ENCODE results near the gene KPNA1. TPM values are rescaled to one million over a fixed set of nuclear protein-coding genes. Genes with fewer than 3 reads are reported as not detected.

The KPNA1 gene
- total RNA-seq, 1 experiment from 2014 or later: 118 TPM

- ChIA-PET CTCF (no interaction called here), POLR2A (interaction anchor here (0.6 to 0.7 kb wide), 2 partner anchors 17 to 314 kb away, joined by 3 to 4 read pairs; no protein-coding TSS in a partner anchor)
- TF ChIP-seq TCF7L2 (IDR thresholded peaks at IDR 0.05; ENCODE audit: low read depth, low read length): peak; percentile 52; the same call in 1 of the 2 replicates
- no peak for TF ChIP-seq CTCF (IDR thresholded peaks at IDR 0.05)
- peak; percentile 96 for TF ChIP-seq POLR2AphosphoS5 (IDR thresholded peaks at IDR 0.05; ENCODE audit: low read depth, low read length)
- peak; percentile 85; the same call in 1 of the 2 replicates for TF ChIP-seq SIN3A (IDR thresholded peaks at IDR 0.05; ENCODE audit: borderline replicate concordance, insufficient read depth, low read depth, low read length)
- no peak for TF ChIP-seq REST (IDR thresholded peaks at IDR 0.05; ENCODE audit: insufficient read depth in 1 of 2, low read depth in 2 of 2, low read length in 1 of 2)
- in situ Hi-C loops (cut with HindIII; ENCODE audit: low pct_unique_long_range_greater_than_20kb, low sequenced_read_pairs) (no loop called here), intact Hi-C loops (cut with micrococcal nuclease; ENCODE audit: unreplicated experiment) (loop anchor here (10.0 kb wide), 1 partner anchor 548 kb away; the partner anchor contains the start of genes EAF2 and IQCB1)
- BruUV-seq (replicated peaks): no TSS peak
- H3K9me3 ChIP-seq (ENCODE audit: control insufficient read depth, insufficient read depth, low read depth, low read length): no peaks in the 10 kb centered on the region
- DNase-seq (ENCODE audit: low read depth, low spot score) (peak; percentile 74), ATAC-seq (peak; percentile 79)
- peaks cover 5% of the 10 kb centered on the region; the same call in 1 of the 2 replicates for H3K4me1 ChIP-seq (ENCODE audit: control insufficient read depth, insufficient read depth, low read length)
- peak within 1 kb of the TSS; percentile 94 for H3K27ac ChIP-seq (ENCODE audit: low read length)
- H3K36me3 ChIP-seq (ENCODE audit: control insufficient read depth, insufficient read depth, low read length): peaks cover 3% of the 10 kb centered on the region; the same call in 1 of the 2 replicates
- H3K4me3 ChIP-seq (ENCODE audit: low read depth in 2 of 2, low read length in 2 of 2): peak within 1 kb of the TSS; percentile 66 to 93
- no peaks in the 10 kb centered on the region for H3K27me3 ChIP-seq (ENCODE audit: control insufficient read depth, insufficient read depth, low read length)
Observed at GRCh38 chr3:122382888-122383666, 131.7 kb downstream of the KPNA1 start, which contains the start of gene MIX23. TSS of gene MIX23 (minus strand) at chr3:122383231. CDS start at chr3:122383224, 7 bp downstream.

- H3K36me3 ChIP-seq (ENCODE audit: control insufficient read depth, insufficient read depth, low read length): peaks cover 3% of the 10 kb centered on the region; the same call in 1 of the 2 replicates
- H3K4me1 ChIP-seq (ENCODE audit: control insufficient read depth, insufficient read depth, low read length): peaks cover 5% of the 10 kb centered on the region; the same call in 1 of the 2 replicates
- ATAC-seq: no peak
- no peak overlapping the region for H3K4me3 ChIP-seq (ENCODE audit: low read depth in 2 of 2, low read length in 2 of 2)
- intact Hi-C loops (cut with micrococcal nuclease; ENCODE audit: unreplicated experiment) (no loop called here), in situ Hi-C loops (cut with HindIII; ENCODE audit: low pct_unique_long_range_greater_than_20kb, low sequenced_read_pairs) (no loop called here)
- no peak for DNase-seq (ENCODE audit: low read depth, low spot score)
- no peaks in the 10 kb centered on the region for H3K27me3 ChIP-seq (ENCODE audit: control insufficient read depth, insufficient read depth, low read length)
- no TSS peak for BruUV-seq (replicated peaks)
- no peak for TF ChIP-seq TCF7L2 (IDR thresholded peaks at IDR 0.05; ENCODE audit: low read depth, low read length)
- TF ChIP-seq SIN3A (IDR thresholded peaks at IDR 0.05; ENCODE audit: borderline replicate concordance, insufficient read depth, low read depth, low read length): no peak
- no peak for TF ChIP-seq REST (IDR thresholded peaks at IDR 0.05; ENCODE audit: insufficient read depth in 1 of 2, low read depth in 2 of 2, low read length in 1 of 2)
- no peak for TF ChIP-seq POLR2AphosphoS5 (IDR thresholded peaks at IDR 0.05; ENCODE audit: low read depth, low read length)
- no peak for TF ChIP-seq CTCF (IDR thresholded peaks at IDR 0.05)
- no peak overlapping the region for H3K27ac ChIP-seq (ENCODE audit: low read length)
- ChIA-PET CTCF (no interaction called here), POLR2A (no interaction called here)
- H3K9me3 ChIP-seq (ENCODE audit: control insufficient read depth, insufficient read depth, low read depth, low read length): no peaks in the 10 kb centered on the region
Observed at GRCh38 chr3:122377975-122378374, 136.8 kb downstream of the KPNA1 start.

Measured in Panc1 (cell line).